Fibroblast of lung (primary cell): ENCODE data around the gene MEF2A.

Source experiments
- EZH2 ChIP-seq: IDR thresholded peaks from 2 replicates; pipeline ENCODE4 v1.5.1; 2012; ENCODE audit warnings: low read length, control low read depth, mild to moderate bottlenecking; ENCODE audit errors: missing control alignments
- TF ChIP-seq, protein P1 (sequence below), 2 donors: IDR thresholded peaks in 1 of 2; conservative IDR thresholded peaks in 1 of 2; 1 replicate in 1 of 2; 2 replicates in 1 of 2; pipeline ENCODE4 v1.5.1; 2011 to 2012; ENCODE audit warnings: low read length in 2 of 2, control low read depth in 1 of 2, inconsistent platforms in 1 of 2, low read depth in 1 of 2, mild to moderate bottlenecking in 1 of 2

DNA sequence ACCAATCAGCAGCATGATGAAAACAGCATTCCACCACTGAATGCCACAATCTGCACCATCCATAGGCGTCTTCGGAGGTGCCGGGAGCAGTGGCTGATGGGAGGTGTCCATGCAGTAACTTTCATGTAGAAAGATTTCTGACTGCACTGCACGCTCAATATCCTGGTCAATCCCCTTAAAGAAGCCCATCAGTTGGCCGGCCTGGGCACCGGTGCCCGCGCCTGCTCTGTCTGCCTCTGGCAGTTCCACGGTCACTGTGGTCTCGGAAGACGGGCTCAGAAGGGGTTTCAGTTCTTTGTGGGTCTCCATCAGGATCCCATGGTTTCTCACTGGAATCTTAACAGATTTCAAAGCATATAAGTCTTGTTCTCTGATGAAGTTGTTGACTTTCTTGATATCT lies 163.5 kb downstream of the MEF2A start:
- TF ChIP-seq, protein P1, sequence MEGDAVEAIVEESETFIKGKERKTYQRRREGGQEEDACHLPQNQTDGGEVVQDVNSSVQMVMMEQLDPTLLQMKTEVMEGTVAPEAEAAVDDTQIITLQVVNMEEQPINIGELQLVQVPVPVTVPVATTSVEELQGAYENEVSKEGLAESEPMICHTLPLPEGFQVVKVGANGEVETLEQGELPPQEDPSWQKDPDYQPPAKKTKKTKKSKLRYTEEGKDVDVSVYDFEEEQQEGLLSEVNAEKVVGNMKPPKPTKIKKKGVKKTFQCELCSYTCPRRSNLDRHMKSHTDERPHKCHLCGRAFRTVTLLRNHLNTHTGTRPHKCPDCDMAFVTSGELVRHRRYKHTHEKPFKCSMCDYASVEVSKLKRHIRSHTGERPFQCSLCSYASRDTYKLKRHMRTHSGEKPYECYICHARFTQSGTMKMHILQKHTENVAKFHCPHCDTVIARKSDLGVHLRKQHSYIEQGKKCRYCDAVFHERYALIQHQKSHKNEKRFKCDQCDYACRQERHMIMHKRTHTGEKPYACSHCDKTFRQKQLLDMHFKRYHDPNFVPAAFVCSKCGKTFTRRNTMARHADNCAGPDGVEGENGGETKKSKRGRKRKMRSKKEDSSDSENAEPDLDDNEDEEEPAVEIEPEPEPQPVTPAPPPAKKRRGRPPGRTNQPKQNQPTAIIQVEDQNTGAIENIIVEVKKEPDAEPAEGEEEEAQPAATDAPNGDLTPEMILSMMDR (conservative IDR thresholded peaks at IDR 0.05 in 1 of 2, IDR thresholded peaks at IDR 0.05 in 1 of 2; ENCODE audit: low read depth in 1 of 2, low read length in 2 of 2), result no peak
- no peak for TF ChIP-seq EZH2
